B cell (primary cell): ENCODE data around the gene LEPR. TPM values are rescaled to one million over a fixed set of nuclear protein-coding genes. Genes with fewer than 3 reads are reported as not detected.
"Not testable (repeated sequence)": the region's sequence is repeated elsewhere in the genome, so short reads cannot be mapped to it uniquely, and the experiment has no call there.

ENCODE experiments used
- ATAC-seq: fragments of 200-7000 bp; cut with Tn5 transposase; one replicate; pipeline ENCODE4 v1.10.0; 2021; ENCODE audit warnings: low read depth, mild to moderate bottlenecking, moderate number of reproducible peaks, moderate library complexity
- CTCF ChIA-PET: fragments of 350-600 bp; sonication (Branson Sonifier 250); formaldehyde crosslinking; loops from one replicate; lab custom pipeline; 2021; ENCODE audit warnings: antibody characterized with exemption, inconsistent platforms; lab: Charles Lee
- POLR2A ChIA-PET: fragments of 350-600 bp; sonication (Branson Sonifier 250); formaldehyde crosslinking; loops from one replicate; lab custom pipeline; 2021; ENCODE audit warnings: antibody characterized with exemption; lab: Charles Lee
- DNase-seq: peaks from one replicate; pipeline ENCODE4 v3.0.0; 2013
- H2AFZ ChIP-seq: 2 replicates; pipeline ENCODE4 v1.6.1; 2012; ENCODE audit warnings: mild to moderate bottlenecking, low read depth, low read length; ENCODE audit not compliant: insufficient read depth, poor library complexity, severe bottlenecking
- H3K27ac ChIP-seq, 2 donors: 1 replicate in 1 of 2; 2 replicates in 1 of 2; pipeline ENCODE4 v1.5.1; 2012 to 2013; ENCODE audit warnings: low read length in 2 of 2, mild to moderate bottlenecking in 2 of 2, moderate library complexity in 1 of 2
- H3K27me3 ChIP-seq, 4 experiments: fragments of 200-600 bp in 1 of 4; sonication (generic) in 1 of 4; replicated peaks in 1 of 4; 1 replicate in 2 of 4; 2 replicates in 2 of 4; pipeline versions ENCODE4 v1.6.1 to v1.7.0; 2013 to 2016; ENCODE audit warnings: low read length in 3 of 4, mild to moderate bottlenecking in 2 of 4, mixed read lengths in 1 of 4, moderate library complexity in 1 of 4; ENCODE audit not compliant: insufficient read depth in 4 of 4, control insufficient read depth in 3 of 4; ENCODE audit errors: control extremely low read depth in 1 of 4
- H3K36me3 ChIP-seq, 2 experiments: replicated peaks in 1 of 2; 1 replicate in 1 of 2; 2 replicates in 1 of 2; pipeline versions ENCODE4 v1.6.1 to v1.7.1; 2013; ENCODE audit warnings: low read length in 1 of 2; ENCODE audit not compliant: insufficient read depth in 2 of 2, control insufficient read depth in 1 of 2; ENCODE audit errors: control extremely low read depth in 1 of 2, extremely low read depth in 1 of 2
- H3K4me1 ChIP-seq, 2 donors: fragments of 200-600 bp in 1 of 2; sonication (generic) in 1 of 2; 1 replicate in 1 of 2; 2 replicates in 1 of 2; pipeline versions ENCODE4 v1.5.1 to v1.6.1; 2013 to 2017; ENCODE audit warnings: low read length in 2 of 2; ENCODE audit not compliant: control insufficient read depth in 2 of 2, insufficient read depth in 2 of 2
- H3K4me2 ChIP-seq: replicated peaks from 2 replicates; pipeline ENCODE3; 2012; ENCODE audit warnings: mild to moderate bottlenecking, low read depth, low read length; ENCODE audit not compliant: poor library complexity, severe bottlenecking
- H3K4me3 ChIP-seq, 5 experiments: fragments of 200-600 bp in 1 of 5; sonication (generic) in 1 of 5; 1 replicate in 3 of 5; 2 replicates in 2 of 5; pipeline versions ENCODE4 v1.5.1 to v1.7.0; 2011 to 2016; ENCODE audit warnings: low read length in 4 of 5, mild to moderate bottlenecking in 4 of 5, low read depth in 2 of 5, control low read depth in 1 of 5, moderate library complexity in 1 of 5; ENCODE audit not compliant: insufficient read depth in 1 of 5; ENCODE audit errors: control extremely low read depth in 1 of 5, extremely low read depth in 1 of 5
- H3K79me2 ChIP-seq: fragments of 200-600 bp; sonication (generic); one replicate; pipeline ENCODE4 v1.6.0; 2016; ENCODE audit warnings: low read length; ENCODE audit not compliant: control insufficient read depth, insufficient read depth
- H3K9ac ChIP-seq: fragments of 200-600 bp; sonication (generic); 2 replicates; pipeline ENCODE4 v1.6.1; 2017; ENCODE audit warnings: mild to moderate bottlenecking, low read length, moderate library complexity
- H3K9me3 ChIP-seq, 3 donors: one replicate each; pipeline versions ENCODE4 v1.6.1 to v1.7.1; 2013; ENCODE audit warnings: low read length in 2 of 3; ENCODE audit not compliant: control insufficient read depth in 2 of 3, insufficient read depth in 1 of 3; ENCODE audit errors: control extremely low read depth in 1 of 3
- H4K20me1 ChIP-seq: 2 replicates; pipeline ENCODE4 v1.6.0; 2012; ENCODE audit warnings: mild to moderate bottlenecking, low read length; ENCODE audit not compliant: insufficient read depth, control insufficient read depth, poor library complexity, severe bottlenecking
- H3K27ac Mint-ChIP-seq: one replicate; pipeline ENCODE4 v1.8.0; 2021; ENCODE audit warnings: mixed read lengths
- H3K27me3 Mint-ChIP-seq: one replicate; pipeline ENCODE4 v1.8.0; 2021; ENCODE audit warnings: mixed read lengths
- H3K4me1 Mint-ChIP-seq: one replicate; pipeline ENCODE4 v1.8.0; 2021; ENCODE audit warnings: mixed read lengths
- H3K4me3 Mint-ChIP-seq: one replicate; pipeline ENCODE4 v1.8.0; 2021; ENCODE audit warnings: mixed read lengths
- H3K9me3 Mint-ChIP-seq: one replicate; pipeline ENCODE4 v1.8.0; 2022; ENCODE audit warnings: mixed read lengths; ENCODE audit not compliant: insufficient read depth
- CTCF ChIP-seq: fragments of 200-600 bp; IDR thresholded peaks from one replicate; pipeline ENCODE4 v1.8.0; 2022; ENCODE audit warnings: antibody characterized with exemption, mild to moderate bottlenecking
- EZH2 ChIP-seq: IDR thresholded peaks from 2 replicates; pipeline ENCODE4 v1.6.1; 2012; ENCODE audit warnings: borderline replicate concordance, low read depth, mild to moderate bottlenecking, moderate library complexity, low read length; ENCODE audit not compliant: insufficient read depth, poor library complexity, severe bottlenecking
- WGBS: methylation state at CpG from one replicate; pipeline ENCODE4 v1.1.5; 2013; ENCODE audit warnings: missing lambda C conversion rate; ENCODE audit not compliant: insufficient coverage; 5-methylcytosine and 5-hydroxymethylcytosine counted together
- intact Hi-C: fragments of 100-400 bp; cut with micrococcal nuclease; formaldehyde crosslinking; loops from one replicate; pipeline ENCODE4 v1.10.0; 2022
- polyA plus RNA-seq: library from polyadenylated mRNA; depleted of rRNA; stranded (reverse); fragments of >200 nt; gene quantifications from 2 replicates; pipeline ENCODE4 v1.2.3, GENCODE V29; 2012
- total RNA-seq, 2 donors: library from RNA; stranded (reverse); fragments of 120-200 nt in 1 of 2; gene quantifications; 1 replicate in 1 of 2; 2 replicates in 1 of 2; pipeline versions ENCODE4 v1.2.3 to v1.2.4, GENCODE V29; 2013 to 2022

The LEPR gene
- total and polyA plus RNA-seq, 2 donors (not counting 1 experiment from before 2014, with no cell fraction given), result 0.19 to 0.30 TPM

- H3K4me1 Mint-ChIP-seq, DNase-seq, H3K27me3 ChIP-seq, H3K4me3 Mint-ChIP-seq, H3K4me1 ChIP-seq, H2AFZ ChIP-seq, POLR2A ChIA-PET, H3K27me3 Mint-ChIP-seq, H3K9me3 Mint-ChIP-seq, H3K79me2 ChIP-seq, intact Hi-C loops, CTCF ChIA-PET, H3K27ac Mint-ChIP-seq, H3K4me3 ChIP-seq, H3K9me3 ChIP-seq, H3K9ac ChIP-seq, ATAC-seq, H3K4me2 ChIP-seq, H3K27ac ChIP-seq, H4K20me1 ChIP-seq, H3K36me3 ChIP-seq: not testable (repeated sequence)
- WGBS, result no CpG with 5 or more reads among the region's 10 CpGs
Measured at GRCh38 chr1:65455678-65456077, 35.2 kb downstream of the LEPR start.

- Mint-ChIP-seq H3K4me1 (no peaks in the 10 kb centered on the region), H3K27ac (no peak overlapping the region), H3K9me3 (no peaks in the 10 kb centered on the region), H3K4me3 (no peak overlapping the region), H3K27me3 (no peaks in the 10 kb centered on the region)
- H3K4me2 ChIP-seq, result no peak overlapping the region
- no peak for DNase-seq
- no peak overlapping the region for H3K4me3 ChIP-seq
- H3K9ac ChIP-seq, result no peak overlapping the region
- H3K27ac ChIP-seq, result no peak overlapping the region
- H2AFZ ChIP-seq, result no peak overlapping the region
- POLR2A ChIA-PET, result no interaction called here
- H3K9me3 ChIP-seq, result no peaks in the 10 kb centered on the region
- intact Hi-C loops, result no loop called here
- no peak for ATAC-seq
- no peaks in the 10 kb centered on the region for H3K79me2 ChIP-seq
- H3K4me1 ChIP-seq, result no peaks in the 10 kb centered on the region
- H4K20me1 ChIP-seq, result no peaks in the 10 kb centered on the region
- TF ChIP-seq CTCF (no peak), EZH2 (no peak)
- no peaks in the 10 kb centered on the region for H3K27me3 ChIP-seq
- H3K36me3 ChIP-seq, result no peaks in the 10 kb centered on the region
- CTCF ChIA-PET, result no interaction called here
Measured at GRCh38 chr1:65456481-65456880, 36.0 kb downstream of the LEPR start.
